GM19397 (cell line): ENCODE measurements around the gene CNTNAP5.

ENCODE experiments used
- ATAC-seq: cut with Tn5 transposase; IDR thresholded peaks from one replicate; pipeline ENCODE4 v1.9.1; 2021; ENCODE audit warnings: mild to moderate bottlenecking, moderate library complexity; ENCODE audit not compliant: unreplicated experiment

Gene CNTNAP5

GRCh38 chr2:124774781-124775180 is 749.7 kb downstream of the CNTNAP5 start:
- no peak for ATAC-seq

GRCh38 chr2:124776332-124776731 is 751.2 kb downstream of the CNTNAP5 start:
- ATAC-seq, result no peak

GRCh38 chr2:124778076-124778475 is 753.0 kb downstream of the CNTNAP5 start:
- ATAC-seq, result no peak

GRCh38 chr2:124796647-124797046 is 771.6 kb downstream of the CNTNAP5 start:
- no peak for ATAC-seq

- ATAC-seq, result no peak
These were observed 772.0 kb downstream of the CNTNAP5 start for GRCh38 chr2:124797049-124797448.

GRCh38 chr2:124798551-124798950 is 773.5 kb downstream of the CNTNAP5 start:
- no peak for ATAC-seq

- no peak for ATAC-seq
These were observed 779.2 kb downstream of the CNTNAP5 start for GRCh38 chr2:124804014-124804940.

- peak; percentile 76 for ATAC-seq
These were observed 780.0 kb downstream of the CNTNAP5 start for GRCh38 chr2:124805060-124805459.

GRCh38 chr2:124810132-124810531 is 785.0 kb downstream of the CNTNAP5 start:
- no peak for ATAC-seq

GRCh38 chr2:124814968-124815745 is 790.1 kb downstream of the CNTNAP5 start:
- no peak for ATAC-seq

GRCh38 chr2:124816007-124816406 is 790.9 kb downstream of the CNTNAP5 start:
- no peak for ATAC-seq

- ATAC-seq, result no peak
These were observed 797.4 kb downstream of the CNTNAP5 start for GRCh38 chr2:124822516-124822915.

- no peak for ATAC-seq
These were observed 799.4 kb downstream of the CNTNAP5 start for GRCh38 chr2:124824441-124824840.

- no peak for ATAC-seq
These were observed 807.4 kb downstream of the CNTNAP5 start for GRCh38 chr2:124832521-124832920.

GRCh38 chr2:124834331-124834730 is 809.2 kb downstream of the CNTNAP5 start:
- no peak for ATAC-seq

GRCh38 chr2:124835331-124835730 is 810.2 kb downstream of the CNTNAP5 start:
- no peak for ATAC-seq

- ATAC-seq, result no peak
These were observed 811.3 kb downstream of the CNTNAP5 start for GRCh38 chr2:124836416-124836815.

- ATAC-seq, result no peak
These were observed 812.4 kb downstream of the CNTNAP5 start for GRCh38 chr2:124837496-124837895.

GRCh38 chr2:124838406-124838805 is 813.3 kb downstream of the CNTNAP5 start:
- no peak for ATAC-seq

GRCh38 chr2:124867247-124867646 is 842.2 kb downstream of the CNTNAP5 start:
- no peak for ATAC-seq

GRCh38 chr2:124874219-124874618 is 849.1 kb downstream of the CNTNAP5 start:
- ATAC-seq, result no peak

- ATAC-seq, result no peak
These were observed 849.6 kb downstream of the CNTNAP5 start for GRCh38 chr2:124874676-124875075.
